Caco-2 (cell line): ENCODE data around the gene CCDC60. TPM values are rescaled to one million over a fixed set of nuclear protein-coding genes. Genes with fewer than 3 reads are reported as not detected.

Experiments
- BruUV-seq: library from RNA; stranded (reverse); fragments of 400-500 nt; replicated peaks from 2 replicates; lab custom pipeline; 2021; lab: Mats Ljungman, UMichigan
- CTCF ChIA-PET: fragments of 300-600 bp; sonication (Branson Sonifier 250); formaldehyde crosslinking; loops from one replicate; lab custom pipeline; 2022; ENCODE audit warnings: antibody characterized with exemption; lab: Charles Lee
- POLR2A ChIA-PET: fragments of 300-600 bp; sonication (Branson Sonifier 250); formaldehyde crosslinking; loops from one replicate; lab custom pipeline; 2022; ENCODE audit warnings: antibody characterized with exemption; lab: Charles Lee
- DNase-seq, 2 experiments: peaks; one replicate each; pipeline versions ENCODE4 v3.0.0 to v3.0.0-alpha.2; 2020 to 2022
- H3K27me3 ChIP-seq: replicated peaks from 2 replicates; pipeline ENCODE4 v1.6.0; 2011; ENCODE audit warnings: low read length; ENCODE audit not compliant: control insufficient read depth, insufficient read depth
- H3K36me3 ChIP-seq: 2 replicates; pipeline ENCODE4 v1.5.1; 2011; ENCODE audit warnings: low read length; ENCODE audit not compliant: control insufficient read depth, insufficient read depth
- H3K4me1 ChIP-seq: fragments of 250-450 bp; sonication (Bioruptor Pico); 2 replicates; pipeline ENCODE4 v1.5.1; 2020; ENCODE audit warnings: mild to moderate bottlenecking
- H3K4me3 ChIP-seq: 2 replicates; pipeline ENCODE4 v1.5.1; 2011; ENCODE audit warnings: low read depth, mild to moderate bottlenecking, control low read depth, low read length
- H3K9me3 ChIP-seq: fragments of 250-450 bp; sonication (Bioruptor Pico); 2 replicates; pipeline ENCODE4 v1.5.1; 2020; ENCODE audit warnings: mild to moderate bottlenecking, moderate library complexity
- H3K27ac Mint-ChIP-seq: one replicate; pipeline ENCODE4 v1.8.0; 2022; ENCODE audit warnings: mixed read lengths; ENCODE audit not compliant: unreplicated experiment
- H3K27me3 Mint-ChIP-seq: one replicate; pipeline ENCODE4 v1.8.0; 2022; ENCODE audit warnings: mixed read lengths; ENCODE audit not compliant: insufficient read depth, unreplicated experiment
- H3K36me3 Mint-ChIP-seq: one replicate; pipeline ENCODE4 v1.8.0; 2022; ENCODE audit warnings: mild to moderate bottlenecking, mixed read lengths; ENCODE audit not compliant: insufficient read depth, unreplicated experiment
- H3K4me1 Mint-ChIP-seq: one replicate; pipeline ENCODE4 v1.8.0; 2022; ENCODE audit warnings: low read depth, mixed read lengths; ENCODE audit not compliant: unreplicated experiment
- H3K4me3 Mint-ChIP-seq: one replicate; pipeline ENCODE4 v1.8.0; 2022; ENCODE audit warnings: mild to moderate bottlenecking, moderate library complexity, mixed read lengths; ENCODE audit not compliant: unreplicated experiment
- H3K9me3 Mint-ChIP-seq: one replicate; pipeline ENCODE4 v1.8.0; 2022; ENCODE audit warnings: mixed read lengths; ENCODE audit not compliant: unreplicated experiment
- intact Hi-C: fragments of 100-400 bp; cut with micrococcal nuclease; formaldehyde crosslinking; loops from one replicate; pipeline ENCODE4 v1.10.0; 2022; ENCODE audit not compliant: unreplicated experiment
- total RNA-seq: library from RNA; stranded (reverse); gene quantifications from 2 replicates; pipeline ENCODE4 v1.2.3, GENCODE V29; 2022
- TF ChIP-seq, protein P1 (sequence below), 2 experiments: fragments of 200-600 bp in 1 of 2; IDR thresholded peaks; 1 replicate in 1 of 2; 2 replicates in 1 of 2; pipeline versions ENCODE4 v1.5.1 to v1.8.0; 2011 to 2022; ENCODE audit warnings: antibody characterized with exemption in 1 of 2, control low read depth in 1 of 2, inconsistent platforms in 1 of 2, low read depth in 1 of 2, low read length in 1 of 2, mild to moderate bottlenecking in 1 of 2, moderate library complexity in 1 of 2; ENCODE audit not compliant: insufficient read depth in 1 of 2, severe bottlenecking in 1 of 2, unreplicated experiment in 1 of 2

Gene CCDC60
- total RNA-seq, 1 experiment from 2014 or later = not detected

DNA sequence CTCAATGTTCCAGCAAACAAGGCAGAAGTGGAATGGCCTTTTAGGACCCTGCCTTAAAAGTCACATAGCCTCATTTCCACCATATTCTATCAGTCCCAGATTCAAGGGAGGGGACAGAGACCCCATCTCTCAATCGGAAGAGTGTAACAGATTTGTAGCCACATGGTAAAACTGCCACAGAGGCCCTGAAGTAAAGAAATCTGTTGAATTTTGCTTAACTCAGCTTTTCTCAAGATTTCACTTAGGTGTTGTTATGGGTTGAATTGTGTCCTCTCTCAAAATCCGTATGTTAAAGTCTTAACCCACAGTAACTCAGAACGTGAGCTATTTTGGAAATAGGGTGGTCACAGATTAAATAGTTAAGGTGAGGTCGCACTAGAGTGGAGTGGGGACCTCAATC is 22.7 kb upstream of the CCDC60 start:
- H3K9me3 ChIP-seq = no peaks in the 10 kb centered on the region
- Mint-ChIP-seq H3K4me3 (no peak overlapping the region), H3K27me3 (no peaks in the 10 kb centered on the region), H3K27ac (no peak overlapping the region), H3K9me3 (no peaks in the 10 kb centered on the region), H3K4me1 (peaks cover 6% of the 10 kb centered on the region), H3K36me3 (no peaks in the 10 kb centered on the region)
- no peak for DNase-seq
- POLR2A ChIA-PET = no interaction called here
- H3K36me3 ChIP-seq = no peaks in the 10 kb centered on the region
- TF ChIP-seq, protein P1, sequence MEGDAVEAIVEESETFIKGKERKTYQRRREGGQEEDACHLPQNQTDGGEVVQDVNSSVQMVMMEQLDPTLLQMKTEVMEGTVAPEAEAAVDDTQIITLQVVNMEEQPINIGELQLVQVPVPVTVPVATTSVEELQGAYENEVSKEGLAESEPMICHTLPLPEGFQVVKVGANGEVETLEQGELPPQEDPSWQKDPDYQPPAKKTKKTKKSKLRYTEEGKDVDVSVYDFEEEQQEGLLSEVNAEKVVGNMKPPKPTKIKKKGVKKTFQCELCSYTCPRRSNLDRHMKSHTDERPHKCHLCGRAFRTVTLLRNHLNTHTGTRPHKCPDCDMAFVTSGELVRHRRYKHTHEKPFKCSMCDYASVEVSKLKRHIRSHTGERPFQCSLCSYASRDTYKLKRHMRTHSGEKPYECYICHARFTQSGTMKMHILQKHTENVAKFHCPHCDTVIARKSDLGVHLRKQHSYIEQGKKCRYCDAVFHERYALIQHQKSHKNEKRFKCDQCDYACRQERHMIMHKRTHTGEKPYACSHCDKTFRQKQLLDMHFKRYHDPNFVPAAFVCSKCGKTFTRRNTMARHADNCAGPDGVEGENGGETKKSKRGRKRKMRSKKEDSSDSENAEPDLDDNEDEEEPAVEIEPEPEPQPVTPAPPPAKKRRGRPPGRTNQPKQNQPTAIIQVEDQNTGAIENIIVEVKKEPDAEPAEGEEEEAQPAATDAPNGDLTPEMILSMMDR (IDR thresholded peaks at IDR 0.05; ENCODE audit: insufficient read depth in 1 of 2, low read depth in 1 of 2, low read length in 1 of 2, severe bottlenecking in 1 of 2, unreplicated experiment in 1 of 2) = no peak
- no peaks in the 10 kb centered on the region for H3K27me3 ChIP-seq
- BruUV-seq = no TSS peak
- intact Hi-C loops = no loop called here
- H3K4me1 ChIP-seq = no peaks in the 10 kb centered on the region
- H3K4me3 ChIP-seq = no peak overlapping the region
- CTCF ChIA-PET = no interaction called here

DNA sequence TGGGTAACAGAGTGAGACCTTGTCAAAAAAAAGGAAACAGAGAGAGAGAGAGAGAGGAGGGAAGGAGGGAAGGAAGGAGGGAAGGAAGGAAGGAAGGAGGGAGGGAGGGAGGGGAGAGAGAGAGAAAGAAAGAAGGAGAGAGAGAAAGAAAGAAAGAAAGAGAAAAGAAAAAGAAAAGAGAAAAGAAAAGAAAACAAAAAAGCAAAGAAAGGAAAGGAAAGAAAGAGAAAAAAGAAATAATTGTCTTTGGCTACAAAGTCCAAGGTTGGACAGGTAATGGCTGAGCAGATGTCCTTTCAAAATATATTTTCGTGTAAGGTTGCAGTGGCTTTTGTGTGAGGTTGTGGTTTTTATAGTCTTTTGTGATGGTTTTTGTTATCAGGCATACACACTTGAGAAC is 21.6 kb upstream of the CCDC60 start:
- H3K4me1 ChIP-seq = no peaks in the 10 kb centered on the region
- Mint-ChIP-seq H3K27ac (no peak overlapping the region), H3K9me3 (no peaks in the 10 kb centered on the region), H3K36me3 (no peaks in the 10 kb centered on the region), H3K27me3 (no peaks in the 10 kb centered on the region), H3K4me1 (peaks cover 6% of the 10 kb centered on the region), H3K4me3 (no peak overlapping the region)
- CTCF ChIA-PET = no interaction called here
- POLR2A ChIA-PET = no interaction called here
- no peaks in the 10 kb centered on the region for H3K36me3 ChIP-seq
- H3K4me3 ChIP-seq = no peak overlapping the region
- no peaks in the 10 kb centered on the region for H3K9me3 ChIP-seq
- no peak for DNase-seq
- TF ChIP-seq, protein P1 (IDR thresholded peaks at IDR 0.05; ENCODE audit: insufficient read depth in 1 of 2, low read depth in 1 of 2, low read length in 1 of 2, severe bottlenecking in 1 of 2, unreplicated experiment in 1 of 2) = no peak
- no TSS peak for BruUV-seq
- H3K27me3 ChIP-seq = no peaks in the 10 kb centered on the region
- intact Hi-C loops = no loop called here

DNA sequence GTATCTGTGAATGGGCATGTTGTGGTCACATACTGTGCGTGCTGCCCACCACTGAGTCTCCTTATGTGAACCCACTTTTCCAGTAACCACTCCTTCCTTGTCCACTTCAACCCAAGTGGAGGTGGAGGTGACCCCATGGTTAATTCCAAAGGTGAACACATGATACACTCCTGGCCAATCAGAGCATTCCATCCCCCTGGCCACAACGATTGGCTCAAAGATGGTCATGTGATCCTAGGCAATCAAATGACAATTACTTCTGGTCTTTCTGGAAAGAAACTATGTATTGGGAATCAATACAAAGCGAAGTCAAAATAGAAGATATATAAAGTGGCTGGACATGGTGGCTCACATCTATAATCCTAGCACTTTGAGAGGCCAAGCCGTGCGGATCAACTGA is 20.2 kb upstream of the CCDC60 start:
- Mint-ChIP-seq H3K36me3 (no peaks in the 10 kb centered on the region), H3K27ac (no peak overlapping the region), H3K27me3 (peaks cover 2% of the 10 kb centered on the region), H3K9me3 (no peaks in the 10 kb centered on the region), H3K4me1 (no peaks in the 10 kb centered on the region), H3K4me3 (no peak overlapping the region)
- CTCF ChIA-PET = no interaction called here
- POLR2A ChIA-PET = no interaction called here
- Histone ChIP-seq H3K36me3 (no peaks in the 10 kb centered on the region), H3K4me1 (no peaks in the 10 kb centered on the region), H3K4me3 (no peak overlapping the region), H3K9me3 (no peaks in the 10 kb centered on the region), H3K27me3 (no peaks in the 10 kb centered on the region)
- BruUV-seq = no TSS peak
- intact Hi-C loops = no loop called here
- TF ChIP-seq, protein P1 (IDR thresholded peaks at IDR 0.05; ENCODE audit: insufficient read depth in 1 of 2, low read depth in 1 of 2, low read length in 1 of 2, severe bottlenecking in 1 of 2, unreplicated experiment in 1 of 2) = no peak
- DNase-seq = no peak
